ENCODE measurements around the gene FAM50A.
"Not testable (repeated sequence)": the region's sequence is repeated elsewhere in the genome, so short reads cannot be mapped to it uniquely, and the experiment has no call there.

FAM50A gene

GRCh38 chrX:154486396-154487207 is 42.7 kb downstream of the FAM50A start, which contains the start of gene UBL4A:
Gene UBL4A (minus strand): TSS chrX:154486615. CDS start chrX:154486584, 31 bp downstream.
- Histone ChIP-seq H3K36me3 (ENCODE audit: insufficient read depth, low read length) (no peaks in the 10 kb centered on the region; the same call in 1 of the 2 replicates), H3K4me3 (ENCODE audit: low read depth, low read length) (peak within 1 kb of the TSS; percentile 89), H3K79me2 (ENCODE audit: control insufficient read depth, insufficient read depth, low read length, unreplicated experiment) (peaks cover 27% of the 10 kb centered on the region), H3K27me3 (ENCODE audit: insufficient read depth, low read length) (no peaks in the 10 kb centered on the region), H3K4me1 (ENCODE audit: control insufficient read depth, insufficient read depth, low read length, unreplicated experiment) (peaks cover 10% of the 10 kb centered on the region), H3K27ac (ENCODE audit: low read depth, low read length) (no peak within 1 kb of the TSS), H2AFZ (ENCODE audit: low read length, unreplicated experiment) (no peak within 1 kb of the TSS)

GRCh38 chrX:154487518-154488290 is 43.8 kb downstream of the FAM50A start:
- Histone ChIP-seq H3K79me2 (ENCODE audit: control insufficient read depth, insufficient read depth, low read length, unreplicated experiment) (peaks cover 27% of the 10 kb centered on the region), H3K27me3 (ENCODE audit: insufficient read depth, low read length) (no peaks in the 10 kb centered on the region), H3K4me1 (ENCODE audit: control insufficient read depth, insufficient read depth, low read length, unreplicated experiment) (peaks cover 10% of the 10 kb centered on the region), H2AFZ (ENCODE audit: low read length, unreplicated experiment) (no peak overlapping the region), H3K27ac (ENCODE audit: low read depth, low read length) (no peak overlapping the region), H3K4me3 (ENCODE audit: low read depth, low read length) (no peak overlapping the region), H3K36me3 (ENCODE audit: insufficient read depth, low read length) (no peaks in the 10 kb centered on the region; the same call in 1 of the 2 replicates)

GRCh38 chrX:154488336-154489075 is 44.6 kb downstream of the FAM50A start:
- no peaks in the 10 kb centered on the region; the same call in 1 of the 2 replicates for H3K36me3 ChIP-seq (ENCODE audit: insufficient read depth, low read length)
- H3K27me3 ChIP-seq (ENCODE audit: insufficient read depth, low read length), result no peaks in the 10 kb centered on the region
- no peak overlapping the region for H2AFZ ChIP-seq (ENCODE audit: low read length, unreplicated experiment)
- no peak overlapping the region; the same call in 1 of the 2 replicates for H3K4me3 ChIP-seq (ENCODE audit: low read depth, low read length)
- no peak overlapping the region for H3K27ac ChIP-seq (ENCODE audit: low read depth, low read length)
- H3K4me1 ChIP-seq (ENCODE audit: control insufficient read depth, insufficient read depth, low read length, unreplicated experiment), result peaks cover 10% of the 10 kb centered on the region
- H3K79me2 ChIP-seq (ENCODE audit: control insufficient read depth, insufficient read depth, low read length, unreplicated experiment), result peaks cover 27% of the 10 kb centered on the region

GRCh38 chrX:154489182-154489581 is 45.2 kb downstream of the FAM50A start:
- Histone ChIP-seq H3K27me3 (ENCODE audit: insufficient read depth, low read length) (no peaks in the 10 kb centered on the region), H3K79me2 (ENCODE audit: control insufficient read depth, insufficient read depth, low read length, unreplicated experiment) (peaks cover 27% of the 10 kb centered on the region), H3K4me3 (ENCODE audit: low read depth, low read length) (peak overlapping the region; percentile 80), H3K4me1 (ENCODE audit: control insufficient read depth, insufficient read depth, low read length, unreplicated experiment) (peaks cover 8% of the 10 kb centered on the region), H3K27ac (ENCODE audit: low read depth, low read length) (no peak overlapping the region), H3K36me3 (ENCODE audit: insufficient read depth, low read length) (no peaks in the 10 kb centered on the region; the same call in 1 of the 2 replicates), H2AFZ (ENCODE audit: low read length, unreplicated experiment) (no peak overlapping the region)

- Histone ChIP-seq H3K27me3 (ENCODE audit: insufficient read depth, low read length) (no peaks in the 10 kb centered on the region), H3K4me3 (ENCODE audit: low read depth, low read length) (peak overlapping the region; percentile 80), H3K79me2 (ENCODE audit: control insufficient read depth, insufficient read depth, low read length, unreplicated experiment) (peaks cover 22% of the 10 kb centered on the region), H3K27ac (ENCODE audit: low read depth, low read length) (peak overlapping the region; percentile 77; the same call in 1 of the 2 replicates), H3K4me1 (ENCODE audit: control insufficient read depth, insufficient read depth, low read length, unreplicated experiment) (no peaks in the 10 kb centered on the region), H2AFZ (ENCODE audit: low read length, unreplicated experiment) (no peak overlapping the region), H3K36me3 (ENCODE audit: insufficient read depth, low read length) (no peaks in the 10 kb centered on the region; the same call in 1 of the 2 replicates)
Measured at GRCh38 chrX:154490021-154490413, 46.1 kb downstream of the FAM50A start.

GRCh38 chrX:154490414-154491083 is 46.6 kb downstream of the FAM50A start, which contains the start of gene SLC10A3:
Gene SLC10A3 (minus strand): TSS chrX:154490629. CDS start chrX:154488940, 1,689 bp downstream.
- H3K4me1 ChIP-seq (ENCODE audit: control insufficient read depth, insufficient read depth, low read length, unreplicated experiment), result no peaks in the 10 kb centered on the region
- peak within 1 kb of the TSS; percentile 77 for H3K27ac ChIP-seq (ENCODE audit: low read depth, low read length)
- no peaks in the 10 kb centered on the region for H3K27me3 ChIP-seq (ENCODE audit: insufficient read depth, low read length)
- no peaks in the 10 kb centered on the region for H3K36me3 ChIP-seq (ENCODE audit: insufficient read depth, low read length)
- H3K4me3 ChIP-seq (ENCODE audit: low read depth, low read length), result peak within 1 kb of the TSS; percentile 80
- H3K79me2 ChIP-seq (ENCODE audit: control insufficient read depth, insufficient read depth, low read length, unreplicated experiment), result peaks cover 16% of the 10 kb centered on the region
- no peak within 1 kb of the TSS for H2AFZ ChIP-seq (ENCODE audit: low read length, unreplicated experiment)

- H3K36me3 ChIP-seq (ENCODE audit: insufficient read depth, low read length), result no peaks in the 10 kb centered on the region
- H3K27me3 ChIP-seq (ENCODE audit: insufficient read depth, low read length), result no peaks in the 10 kb centered on the region
- no peak overlapping the region for H2AFZ ChIP-seq (ENCODE audit: low read length, unreplicated experiment)
- H3K27ac ChIP-seq (ENCODE audit: low read depth, low read length), result no peak overlapping the region
- peaks cover 4% of the 10 kb centered on the region for H3K4me1 ChIP-seq (ENCODE audit: control insufficient read depth, insufficient read depth, low read length, unreplicated experiment)
- peaks cover under 1% of the 10 kb centered on the region for H3K79me2 ChIP-seq (ENCODE audit: control insufficient read depth, insufficient read depth, low read length, unreplicated experiment)
- no peak overlapping the region for H3K4me3 ChIP-seq (ENCODE audit: low read depth, low read length)
Measured at GRCh38 chrX:154494715-154495114, 50.8 kb downstream of the FAM50A start.

GRCh38 chrX:154495472-154495922 is 51.6 kb downstream of the FAM50A start:
- Histone ChIP-seq H3K79me2 (ENCODE audit: control insufficient read depth, insufficient read depth, low read length, unreplicated experiment) (no peaks in the 10 kb centered on the region), H3K27me3 (ENCODE audit: insufficient read depth, low read length) (no peaks in the 10 kb centered on the region), H3K27ac (ENCODE audit: low read depth, low read length) (no peak overlapping the region), H3K36me3 (ENCODE audit: insufficient read depth, low read length) (no peaks in the 10 kb centered on the region), H2AFZ (ENCODE audit: low read length, unreplicated experiment) (no peak overlapping the region), H3K4me3 (ENCODE audit: low read depth, low read length) (no peak overlapping the region), H3K4me1 (ENCODE audit: control insufficient read depth, insufficient read depth, low read length, unreplicated experiment) (peaks cover 4% of the 10 kb centered on the region)

GRCh38 chrX:154496591-154497137 is 52.7 kb downstream of the FAM50A start:
- H3K27ac ChIP-seq (ENCODE audit: low read depth, low read length); H3K4me3 ChIP-seq (ENCODE audit: low read depth, low read length); H3K36me3 ChIP-seq (ENCODE audit: insufficient read depth, low read length); H3K4me1 ChIP-seq (ENCODE audit: control insufficient read depth, insufficient read depth, low read length, unreplicated experiment); H3K27me3 ChIP-seq (ENCODE audit: insufficient read depth, low read length); H2AFZ ChIP-seq (ENCODE audit: low read length, unreplicated experiment); H3K79me2 ChIP-seq (ENCODE audit: control insufficient read depth, insufficient read depth, low read length, unreplicated experiment): not testable (repeated sequence)
